Activated CD8-positive, alpha-beta memory T cell treated with anti-CD3 and anti-CD28 coated beads for 36 hours (primary cell): Measurements from ENCODE around the gene ADCY7. TPM values are rescaled to one million over a fixed set of nuclear protein-coding genes. Genes with fewer than 3 reads are reported as not detected.

Experiments
- CTCF ChIA-PET: fragments of 350-600 bp; sonication (Branson Sonifier 250); formaldehyde crosslinking; loops from one replicate; lab custom pipeline; 2021; ENCODE audit warnings: antibody characterized with exemption; lab: Charles Lee
- POLR2A ChIA-PET: fragments of 350-600 bp; sonication (Branson Sonifier 250); formaldehyde crosslinking; loops from one replicate; lab custom pipeline; 2021; ENCODE audit warnings: antibody characterized with exemption; lab: Charles Lee
- total RNA-seq, 2 experiments: library from RNA; stranded (reverse); gene quantifications; one replicate each; pipeline ENCODE4 v1.2.3, GENCODE V29; 2021

ADCY7 gene
- total RNA-seq, 2 experiments from 2014 or later = 80.8 to 85.1 TPM

DNA sequence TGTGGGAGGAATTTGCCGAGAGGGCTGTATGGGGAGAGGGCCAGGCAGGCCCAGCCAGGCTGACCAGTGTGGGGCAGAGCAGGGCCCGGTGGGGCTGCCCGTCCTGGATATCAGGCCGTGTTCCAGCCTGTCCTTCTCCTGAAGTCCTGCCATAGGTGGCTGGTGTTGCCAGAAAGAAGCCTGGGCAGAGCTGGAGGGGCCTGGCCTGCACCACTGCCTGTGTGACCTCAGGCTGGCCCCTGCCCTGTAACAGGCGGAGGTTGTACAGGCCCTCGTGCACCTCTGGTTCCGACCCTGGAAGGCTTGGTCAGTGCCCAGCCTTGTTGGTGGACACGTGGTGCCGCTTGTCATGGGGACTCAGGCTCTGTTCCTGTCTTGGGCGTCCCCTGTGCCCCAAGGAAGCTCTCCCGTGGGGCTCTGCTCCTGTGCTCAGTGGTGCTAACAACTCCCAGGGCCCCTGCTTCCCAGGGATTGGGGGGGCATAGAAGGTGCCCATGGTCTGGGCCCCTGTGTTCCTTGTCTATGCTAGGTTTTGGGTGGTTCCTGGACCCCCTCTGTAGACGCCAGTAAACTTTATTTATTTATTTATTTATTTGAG, 33.3 kb downstream of the ADCY7 start:
- ChIA-PET CTCF (no interaction called here), POLR2A (interaction anchor here (0.7 kb wide), 1 partner anchor 499 kb away, joined by 4 read pairs; no protein-coding TSS in a partner anchor)

DNA sequence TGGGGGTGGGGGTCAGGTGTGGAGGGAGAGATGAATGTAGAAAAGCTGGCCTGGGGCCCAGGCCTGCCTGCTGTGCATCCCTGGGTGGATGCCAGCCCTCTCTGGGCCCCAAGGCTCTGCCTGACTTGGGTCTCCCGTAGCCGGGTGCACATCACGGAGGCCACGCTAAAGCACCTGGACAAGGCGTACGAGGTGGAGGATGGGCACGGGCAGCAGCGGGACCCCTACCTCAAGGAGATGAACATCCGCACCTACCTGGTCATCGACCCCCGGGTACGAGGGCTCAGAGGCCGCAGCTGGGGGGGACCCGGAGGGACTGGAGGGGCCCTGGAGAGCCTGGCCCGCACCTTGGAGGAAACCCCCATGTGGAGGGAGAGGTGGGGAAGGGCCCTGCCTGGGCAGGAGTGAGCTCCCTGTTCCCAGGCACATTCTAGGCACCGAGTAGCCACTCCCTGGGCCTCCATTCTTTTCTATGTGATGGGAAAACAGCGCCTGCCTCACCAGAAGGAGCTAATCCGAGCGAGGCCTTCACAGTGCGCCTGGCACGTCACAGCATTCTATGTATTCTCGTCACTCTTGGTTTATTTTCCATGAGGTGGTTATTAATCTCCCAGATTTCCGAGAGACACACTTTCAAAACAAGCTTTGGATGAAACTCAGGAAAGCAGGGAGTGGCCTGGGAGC, 34.7 kb downstream of the ADCY7 start:
- CTCF ChIA-PET = no interaction called here
- POLR2A ChIA-PET = no interaction called here

DNA sequence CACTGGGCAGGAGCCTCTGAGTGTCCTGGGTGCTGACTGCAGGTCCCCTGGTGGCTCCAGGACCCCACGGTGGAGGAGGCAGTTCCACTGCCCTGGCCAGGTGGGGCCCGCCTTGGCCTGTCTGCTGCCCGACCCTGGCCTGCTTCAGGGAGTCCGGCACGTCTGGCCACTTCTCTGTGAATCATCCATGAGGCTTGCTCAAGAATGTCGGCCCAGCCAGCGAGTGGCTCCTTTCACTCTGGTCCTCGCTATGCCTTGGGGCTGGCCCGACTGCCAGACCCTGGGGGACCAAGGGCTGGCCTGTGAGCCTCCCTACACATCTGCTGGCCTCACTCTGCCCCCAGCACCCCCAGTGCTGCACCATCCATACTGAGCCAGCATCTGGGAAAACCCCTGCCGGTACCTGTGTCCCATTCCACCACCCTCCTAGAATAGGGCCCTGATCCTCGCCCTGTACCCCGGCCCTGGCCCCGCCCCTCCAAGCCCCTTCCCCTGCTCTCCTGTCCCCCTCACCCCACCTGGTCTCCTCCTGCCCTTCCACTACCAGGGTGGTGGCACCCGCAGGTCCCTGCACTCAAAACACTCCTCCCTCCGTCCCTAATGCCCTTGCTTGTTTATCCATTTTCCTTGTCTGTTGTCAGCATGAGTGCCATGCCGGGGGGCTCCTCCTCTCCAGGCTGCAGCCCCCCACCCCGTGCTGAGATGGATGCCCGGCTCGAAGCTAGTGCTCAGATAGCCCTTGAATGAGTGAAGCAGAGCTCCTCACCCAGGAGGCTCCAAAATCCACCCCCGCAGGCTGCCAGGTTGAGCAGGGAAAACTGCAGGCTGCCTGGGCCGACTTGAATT, 35.5 kb downstream of the ADCY7 start:
- ChIA-PET POLR2A (no interaction called here), CTCF (no interaction called here)

DNA sequence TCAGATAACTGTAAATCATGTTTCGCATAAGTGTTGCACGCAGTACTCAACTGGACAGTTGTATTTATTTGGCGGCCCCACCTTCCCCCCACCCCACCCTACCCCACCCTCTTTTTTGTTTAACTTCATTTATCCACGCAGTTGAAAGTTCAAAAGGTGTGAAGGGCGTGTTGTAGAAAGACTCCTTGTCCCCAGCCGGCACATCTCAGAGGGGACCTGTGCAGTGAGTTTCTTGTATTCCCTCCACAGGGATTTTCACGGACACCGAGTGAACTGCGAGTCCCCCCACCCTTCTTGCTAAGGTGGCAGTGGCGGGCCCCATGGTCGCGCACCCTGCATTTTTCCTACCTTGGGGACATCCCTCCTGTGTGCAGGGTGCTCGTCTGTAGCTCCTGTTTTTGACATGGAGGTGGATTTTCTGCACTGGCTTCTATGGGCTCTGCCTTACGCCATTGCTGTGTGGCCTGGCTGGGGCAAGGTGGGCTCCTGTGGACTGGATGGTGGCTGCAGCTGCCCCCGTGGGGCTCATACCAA, 36.2 kb downstream of the ADCY7 start:
- CTCF ChIA-PET = interaction anchor here (1.2 kb wide), 1 partner anchor 16 kb away, joined by 5 read pairs; no protein-coding TSS in a partner anchor
- POLR2A ChIA-PET = no interaction called here

DNA sequence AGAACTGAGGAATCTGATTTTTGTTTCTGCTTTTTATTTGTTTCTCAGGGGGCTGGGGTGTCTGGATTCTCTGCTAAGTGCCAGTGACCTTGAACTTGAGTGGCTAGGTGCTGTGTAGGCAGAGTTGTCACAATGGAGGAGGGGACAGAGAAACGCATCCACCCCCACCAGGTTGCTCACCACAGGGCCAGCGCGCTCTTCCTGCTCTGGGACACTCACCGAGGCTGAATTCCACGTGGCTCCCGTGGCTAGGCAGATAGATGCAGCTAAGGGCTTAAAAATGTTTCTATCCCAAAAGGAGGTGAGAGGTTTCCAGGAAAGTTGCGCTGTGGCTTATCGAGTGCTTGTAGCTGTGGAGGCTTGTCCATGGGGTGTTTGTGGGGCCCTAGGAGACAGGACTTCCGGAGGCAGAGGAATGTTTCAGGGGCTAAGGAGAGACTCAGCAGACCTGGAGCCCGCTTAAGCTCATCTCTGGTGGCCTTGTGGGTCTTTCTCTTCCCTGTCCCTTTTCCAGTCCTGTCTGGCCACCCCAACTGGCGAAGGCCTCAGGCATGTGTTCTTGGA, 36.8 kb downstream of the ADCY7 start:
- POLR2A ChIA-PET = interaction anchor here (0.7 kb wide), 1 partner anchor 13 kb away, joined by 6 read pairs; no protein-coding TSS in a partner anchor
- CTCF ChIA-PET = interaction anchor here (1.2 kb wide), 1 partner anchor 17 kb away, joined by 5 read pairs; no protein-coding TSS in a partner anchor

DNA sequence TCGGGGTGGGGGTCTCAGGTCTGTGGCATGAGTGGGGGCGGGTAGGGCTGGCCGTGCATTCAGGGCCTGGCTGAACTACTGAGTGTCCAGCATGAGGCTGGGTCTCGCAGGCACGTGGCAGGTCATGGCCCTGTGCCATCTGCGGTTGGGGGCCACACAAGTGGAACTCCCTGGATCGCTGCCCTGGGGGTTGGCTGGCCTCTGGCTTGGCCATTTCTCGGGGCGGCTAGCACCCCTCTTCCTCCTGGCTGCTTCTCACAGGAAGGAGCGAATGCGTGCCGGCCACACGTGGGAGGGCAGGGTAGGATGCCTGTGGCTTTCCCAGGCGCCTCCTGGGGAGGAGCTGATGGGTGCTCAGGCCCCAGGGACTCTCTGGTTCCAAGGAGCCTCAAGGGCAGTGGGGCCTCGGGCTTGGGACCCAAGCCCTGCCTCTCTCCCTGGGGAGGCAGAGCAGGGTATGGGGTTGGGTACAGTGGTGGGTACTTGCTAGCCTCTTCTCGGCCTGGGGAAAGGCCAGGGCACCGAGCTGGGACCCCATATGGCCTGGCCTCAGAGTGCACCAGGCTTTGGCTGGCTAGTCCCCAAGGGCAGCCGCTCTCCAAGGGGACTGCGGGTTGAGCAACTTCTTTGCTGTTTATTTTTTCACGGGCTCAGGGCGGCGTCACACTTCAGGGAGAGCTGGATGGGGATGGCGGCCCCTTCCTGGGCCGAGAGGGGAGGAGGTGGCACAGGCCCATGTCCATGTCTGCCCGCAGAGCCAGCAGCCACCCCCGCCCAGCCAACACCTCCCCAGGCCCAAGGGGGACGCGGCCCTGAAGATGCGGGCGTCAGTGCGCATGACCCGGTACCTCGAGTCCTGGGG, 37.5 kb downstream of the ADCY7 start:
- POLR2A ChIA-PET = interaction anchor here (0.7 kb wide), 1 partner anchor 14 kb away, joined by 6 read pairs; no protein-coding TSS in a partner anchor
- CTCF ChIA-PET = interaction anchor here (1.2 kb wide), 1 partner anchor 18 kb away, joined by 5 read pairs; no protein-coding TSS in a partner anchor

DNA sequence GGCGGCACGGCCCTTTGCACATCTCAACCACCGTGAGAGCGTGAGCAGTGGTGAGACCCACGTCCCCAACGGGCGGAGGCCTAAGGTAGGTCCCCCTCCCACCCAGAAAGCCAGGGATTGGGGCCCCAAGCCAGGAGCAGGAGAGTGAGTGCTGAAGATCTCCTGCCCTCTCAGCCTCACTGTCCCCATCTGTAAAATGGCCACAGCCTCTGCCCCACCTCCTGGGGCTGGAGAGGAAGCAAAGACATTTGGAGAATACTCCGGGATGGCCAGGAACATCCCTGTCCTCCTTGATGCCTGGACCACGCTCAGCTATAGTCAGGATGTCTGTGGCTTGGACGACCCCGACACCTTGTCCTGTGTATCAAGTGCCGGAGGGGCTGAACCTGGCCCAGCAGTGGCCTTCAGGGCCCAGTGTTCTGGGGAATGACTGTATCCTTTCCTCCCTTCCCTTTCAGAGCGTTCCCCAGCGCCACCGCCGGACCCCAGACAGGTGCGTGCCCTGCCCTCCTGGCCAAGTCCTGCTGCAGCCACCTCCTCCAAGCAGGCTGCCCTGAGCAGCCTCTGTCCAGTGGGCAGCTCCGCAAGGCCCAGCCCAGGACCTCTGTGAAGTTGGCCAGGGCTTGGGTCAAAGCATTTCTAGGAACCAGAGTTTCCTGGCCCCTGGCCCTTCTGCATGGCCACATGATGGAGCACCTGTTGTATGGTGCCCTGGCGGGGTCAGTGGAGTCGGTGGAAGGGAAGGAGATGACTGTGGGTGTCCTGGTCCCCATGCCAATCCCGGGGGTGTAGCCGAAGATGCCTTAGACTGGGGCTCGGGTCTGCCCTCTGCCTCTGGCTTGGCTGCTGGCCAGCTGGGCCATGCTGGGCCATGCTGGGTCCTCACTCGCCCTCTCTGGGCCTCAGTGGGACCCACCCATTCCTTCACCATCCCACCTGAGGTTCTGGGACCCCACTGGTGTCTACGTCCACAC, 38.4 kb downstream of the ADCY7 start:
- POLR2A ChIA-PET = no interaction called here
- CTCF ChIA-PET = no interaction called here

DNA sequence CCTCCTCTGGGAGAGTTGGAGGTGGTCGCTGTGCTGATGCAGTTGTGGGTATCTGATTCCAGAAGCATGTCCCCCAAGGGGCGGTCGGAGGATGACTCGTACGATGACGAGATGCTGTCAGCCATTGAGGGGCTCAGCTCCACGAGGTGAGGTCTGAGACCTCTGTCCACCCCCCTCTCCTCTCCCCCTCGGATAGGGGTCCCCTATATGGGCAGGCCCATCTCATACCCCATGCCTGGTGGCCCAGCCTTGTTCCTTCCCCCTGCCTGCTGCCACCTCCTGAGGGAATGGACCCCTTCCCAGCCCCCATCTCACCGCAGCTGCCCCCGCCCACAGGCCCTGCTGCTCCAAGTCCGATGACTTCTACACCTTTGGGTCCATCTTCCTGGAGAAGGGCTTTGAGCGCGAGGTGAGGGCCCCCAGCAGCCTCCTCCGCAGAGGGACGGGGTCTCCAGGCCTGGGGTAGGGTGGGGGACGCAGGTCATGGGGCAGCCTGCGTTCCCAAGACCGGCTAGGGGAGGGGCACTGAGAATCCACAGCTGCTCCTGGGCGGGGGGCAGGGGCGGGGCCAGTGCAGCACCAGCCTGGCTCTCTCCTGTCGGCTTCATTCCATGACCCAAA, 39.2 kb downstream of the ADCY7 start:
- ChIA-PET POLR2A (no interaction called here), CTCF (interaction anchor here (0.6 to 0.8 kb wide), 2 partner anchors 10 to 222 kb away, joined by 3 to 4 read pairs; no protein-coding TSS in a partner anchor)

DNA sequence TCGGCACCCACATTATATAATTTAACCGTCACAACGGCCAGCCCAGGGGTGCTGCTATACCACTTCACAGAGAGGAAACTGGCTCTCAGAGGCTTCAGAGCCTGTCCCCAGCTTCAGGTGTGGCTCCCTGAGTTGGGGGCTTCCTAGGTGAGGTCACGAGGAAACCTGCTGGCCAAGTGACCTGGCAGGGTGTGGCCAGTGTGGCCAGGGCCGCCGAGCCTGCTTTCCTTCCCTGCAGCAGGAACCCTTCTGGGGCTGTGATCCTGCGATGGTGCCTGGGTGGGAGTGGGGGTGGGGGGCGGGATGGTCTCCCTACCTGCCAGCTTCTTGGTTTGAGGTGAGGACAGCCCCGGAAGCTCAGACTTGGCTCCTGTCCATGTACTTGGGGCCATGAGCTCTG, 39.9 kb downstream of the ADCY7 start:
- POLR2A ChIA-PET = no interaction called here
- CTCF ChIA-PET = interaction anchor here (0.6 to 0.8 kb wide), 3 partner anchors 9 to 223 kb away, joined by 3 to 4 read pairs (median 4); no protein-coding TSS in a partner anchor

DNA sequence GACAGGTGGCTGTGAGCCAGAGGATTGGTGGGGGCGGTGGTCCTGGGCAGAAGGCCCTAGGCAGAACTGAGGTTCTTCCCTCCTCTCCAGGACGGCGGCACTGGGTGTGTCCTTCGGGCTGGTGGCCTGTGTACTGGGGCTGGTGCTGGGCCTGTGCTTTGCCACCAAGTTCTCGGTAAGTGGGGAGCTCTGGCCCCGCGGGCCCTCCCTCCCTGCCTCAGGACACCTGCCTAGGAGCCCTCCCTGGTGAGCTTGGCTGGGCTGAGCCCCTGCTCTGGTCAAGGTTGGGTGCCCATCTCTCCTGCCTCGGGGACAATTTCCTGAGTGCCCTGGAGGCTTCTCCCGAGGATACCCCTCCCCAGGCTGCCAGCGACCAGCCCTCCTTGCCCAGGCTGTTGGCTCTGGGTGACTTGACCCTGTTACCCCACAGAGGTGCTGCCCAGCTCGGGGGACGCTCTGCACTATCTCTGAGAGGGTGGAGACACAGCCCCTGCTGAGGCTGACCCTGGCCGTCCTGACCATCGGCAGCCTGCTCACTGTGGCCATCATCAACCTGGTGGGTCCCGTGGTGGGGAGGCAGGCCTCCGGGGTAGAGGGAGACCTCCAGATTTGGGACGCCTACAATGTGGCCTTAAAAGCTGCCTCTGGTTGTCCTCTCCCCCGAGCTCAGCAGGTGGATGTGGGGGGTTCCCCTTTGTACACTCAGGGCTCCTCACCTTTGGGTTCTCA, 42.0 kb downstream of the ADCY7 start:
- ChIA-PET CTCF (interaction anchor here (0.7 to 0.9 kb wide), 3 partner anchors 14 to 267 kb away, joined by 3 to 4 read pairs (median 3); no protein-coding TSS in a partner anchor), POLR2A (interaction anchor here (0.7 kb wide), 1 partner anchor 236 kb away, joined by 11 read pairs; no protein-coding TSS in a partner anchor)

DNA sequence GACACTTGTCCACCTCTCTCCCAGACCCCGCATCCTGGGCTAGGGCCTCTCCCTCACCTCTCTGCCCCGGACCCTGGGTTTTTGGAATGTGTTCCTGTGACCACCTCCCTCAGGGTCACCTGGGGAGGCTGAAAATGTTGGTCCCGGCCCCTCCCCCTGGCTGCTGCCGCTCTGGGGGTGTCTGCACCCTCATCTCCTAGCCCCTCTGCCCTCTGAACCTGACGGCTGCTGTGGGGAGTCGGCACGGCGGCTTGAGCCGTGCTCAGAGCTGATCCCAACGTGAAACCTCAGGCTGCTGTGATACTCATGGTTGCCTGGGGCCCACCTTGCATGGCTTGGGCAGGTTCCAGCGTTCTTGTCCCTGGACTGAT, 42.8 kb downstream of the ADCY7 start:
- ChIA-PET CTCF (interaction anchor here (2.7 kb wide), 1 partner anchor 17 kb away, joined by 12 read pairs; no protein-coding TSS in a partner anchor), POLR2A (no interaction called here)

DNA sequence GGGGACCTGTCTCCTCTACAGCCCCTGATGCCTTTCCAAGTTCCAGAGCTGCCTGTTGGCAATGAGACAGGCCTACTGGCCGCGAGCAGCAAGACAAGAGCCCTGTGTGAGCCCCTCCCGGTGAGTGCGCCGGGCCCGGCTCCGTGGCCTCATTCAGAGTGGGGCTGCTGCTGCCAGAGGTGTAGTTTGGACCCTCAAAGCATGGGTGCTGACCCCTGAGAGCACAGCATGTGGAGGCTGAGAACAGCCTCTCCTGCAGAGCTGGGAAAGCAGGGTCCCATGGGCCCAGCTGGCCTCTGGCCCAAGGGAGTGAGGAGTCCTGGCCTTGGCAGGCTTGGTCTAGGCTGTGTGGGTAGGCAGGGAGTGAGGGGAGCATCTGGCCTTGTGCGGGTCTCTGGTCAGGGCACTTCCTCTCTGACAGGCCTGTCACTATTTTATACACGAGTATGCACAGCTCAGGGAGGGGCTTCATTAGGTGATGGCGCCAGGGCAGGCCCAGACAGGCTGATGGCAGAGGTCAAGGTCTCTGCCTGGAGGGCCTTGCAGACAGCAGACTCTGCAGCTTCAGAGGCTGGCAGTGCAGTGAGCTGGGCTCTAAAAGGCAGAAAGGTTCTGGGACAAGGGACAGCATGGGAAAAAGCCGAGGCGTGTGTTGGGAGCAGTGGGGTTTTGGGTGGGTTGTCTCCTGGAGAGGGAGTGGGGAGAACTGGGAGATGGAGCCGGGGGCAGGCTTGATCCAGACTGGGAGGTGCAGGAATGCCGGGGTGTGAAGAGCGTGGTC, 43.4 kb downstream of the ADCY7 start:
- ChIA-PET POLR2A (no interaction called here), CTCF (interaction anchor here (2.7 kb wide), 1 partner anchor 17 kb away, joined by 12 read pairs; no protein-coding TSS in a partner anchor)

DNA sequence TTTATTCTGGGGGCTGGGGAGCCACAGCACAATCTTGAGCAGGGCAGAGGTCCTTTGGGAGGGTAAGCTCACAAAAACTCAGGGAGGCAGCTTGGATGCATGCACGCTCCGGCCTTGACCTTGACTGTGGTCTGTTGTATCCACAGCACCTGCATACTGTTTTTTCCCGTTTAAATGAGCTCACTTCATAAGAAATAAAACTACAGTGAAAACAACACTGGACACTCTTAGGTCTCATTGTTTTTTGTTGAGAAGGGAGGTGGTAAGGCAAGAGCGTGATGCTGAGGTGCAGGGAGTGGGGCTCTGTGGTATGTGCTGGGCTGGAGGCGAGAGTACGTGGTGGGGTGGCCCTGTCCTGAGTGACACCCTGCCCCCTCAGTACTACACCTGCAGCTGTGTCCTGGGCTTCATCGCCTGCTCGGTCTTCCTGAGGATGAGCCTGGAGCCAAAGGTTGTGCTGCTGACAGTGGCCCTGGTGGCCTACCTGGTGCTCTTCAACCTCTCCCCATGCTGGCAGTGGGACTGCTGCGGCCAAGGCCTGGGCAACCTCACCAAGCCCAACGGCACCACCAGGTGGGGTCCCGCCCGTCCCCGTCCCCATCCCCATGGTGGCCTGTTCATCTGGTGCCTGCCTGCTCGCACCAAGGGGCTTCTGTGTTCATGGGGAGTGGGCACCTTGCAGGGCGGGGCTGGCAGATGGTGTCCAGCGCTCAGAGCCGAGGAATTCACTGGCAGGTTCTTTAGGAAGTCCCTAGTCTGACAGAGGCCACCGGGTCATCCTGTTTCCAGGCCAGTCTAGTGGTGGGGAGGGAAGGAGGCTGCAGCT, 44.2 kb downstream of the ADCY7 start:
- POLR2A ChIA-PET = no interaction called here
- CTCF ChIA-PET = interaction anchor here (2.7 kb wide), 1 partner anchor 16 kb away, joined by 12 read pairs; no protein-coding TSS in a partner anchor

DNA sequence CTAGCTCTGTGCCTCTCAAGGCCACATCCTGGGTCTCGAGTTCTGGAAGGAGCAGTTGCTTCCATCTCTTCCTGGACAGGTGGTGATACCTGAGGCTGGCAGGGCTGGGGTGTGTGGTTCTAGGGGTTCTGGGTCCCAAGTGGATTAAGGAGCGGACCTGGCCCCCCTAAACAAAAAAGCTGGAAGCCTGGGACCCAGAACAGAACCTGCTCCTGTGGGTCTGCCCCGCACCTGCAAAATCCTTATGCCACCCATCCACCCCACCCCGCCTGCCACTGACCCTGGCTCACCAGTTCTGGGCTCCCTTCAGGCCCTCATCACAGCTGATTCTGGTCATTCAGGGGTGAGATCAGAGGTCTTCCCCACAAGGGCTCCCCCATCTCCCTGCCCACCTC, 44.8 kb downstream of the ADCY7 start:
- ChIA-PET CTCF (interaction anchor here (2.7 kb wide), 1 partner anchor 15 kb away, joined by 12 read pairs; no protein-coding TSS in a partner anchor), POLR2A (no interaction called here)
